GM21381 (cell line): Measurements from ENCODE around the gene ZNF615.
"Not testable (repeated sequence)": the region's sequence is repeated elsewhere in the genome, so short reads cannot be mapped to it uniquely, and the experiment has no call there.

Experiments used
- ATAC-seq: cut with Tn5 transposase; IDR thresholded peaks from one replicate; pipeline ENCODE4 v1.9.1; 2021; ENCODE audit warnings: mild to moderate bottlenecking, moderate library complexity; ENCODE audit not compliant: unreplicated experiment

ZNF615 gene

DNA sequence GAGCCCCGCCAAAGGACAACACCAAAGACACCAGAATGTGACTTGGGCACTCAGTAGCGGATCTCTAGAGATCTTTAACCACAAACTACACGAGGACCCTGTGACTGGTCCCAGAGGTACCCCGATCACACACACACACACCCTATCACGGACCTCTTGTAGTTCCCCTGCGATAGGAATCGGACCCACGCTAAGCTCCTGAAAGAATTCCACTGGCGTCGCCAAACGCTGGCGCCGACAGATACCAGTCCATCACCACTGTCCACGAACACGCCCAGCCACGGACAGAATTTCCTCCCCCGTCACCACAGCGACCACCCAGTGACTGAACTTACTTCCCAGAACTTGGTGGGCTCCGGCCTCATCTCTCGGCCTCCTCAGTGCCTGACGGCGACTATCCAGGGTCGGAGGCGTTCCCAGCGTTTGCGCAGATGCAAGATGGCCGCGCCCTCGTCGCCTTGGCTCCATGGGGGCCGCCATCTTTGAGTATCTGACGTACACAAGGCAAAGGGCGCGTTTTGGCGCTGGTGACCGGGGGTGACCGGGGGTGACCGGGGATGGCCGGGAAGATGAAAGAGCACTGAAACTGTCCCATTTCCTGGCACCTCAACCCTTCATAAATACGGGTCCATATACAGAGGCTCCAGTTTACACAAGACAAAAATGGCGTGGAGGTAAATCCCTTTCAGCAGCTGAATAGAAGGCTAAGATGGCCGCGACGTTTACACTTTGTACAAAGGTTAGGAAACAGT lies at the start of gene ZNF615:
TSS of gene ZNF615 (minus strand) at position 406 of the 752 bp plus-strand sequence. CDS start 4,500 bp downstream, outside the sequence.
- peak; percentile 91 for ATAC-seq

DNA sequence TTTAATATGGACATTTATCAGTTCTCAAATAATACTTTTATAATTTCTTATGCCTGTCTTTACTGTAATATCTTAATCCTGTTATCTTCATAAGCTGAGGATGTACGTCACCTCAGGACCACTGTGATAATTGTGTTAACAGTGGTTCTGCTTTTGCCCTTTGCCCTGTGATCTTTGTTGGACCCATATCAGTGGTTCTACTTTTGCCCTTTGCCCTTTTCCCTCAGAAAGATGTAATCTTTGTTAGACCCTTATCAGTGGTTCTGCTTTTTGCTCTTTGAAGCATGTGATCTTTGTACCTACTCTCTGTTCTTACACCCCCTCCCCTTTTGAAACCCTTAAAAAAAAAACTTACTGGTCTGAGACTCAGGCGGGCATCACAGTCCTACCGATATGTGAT lies 48.5 kb upstream of the ZNF615 start:
- not testable (repeated sequence) for ATAC-seq

DNA sequence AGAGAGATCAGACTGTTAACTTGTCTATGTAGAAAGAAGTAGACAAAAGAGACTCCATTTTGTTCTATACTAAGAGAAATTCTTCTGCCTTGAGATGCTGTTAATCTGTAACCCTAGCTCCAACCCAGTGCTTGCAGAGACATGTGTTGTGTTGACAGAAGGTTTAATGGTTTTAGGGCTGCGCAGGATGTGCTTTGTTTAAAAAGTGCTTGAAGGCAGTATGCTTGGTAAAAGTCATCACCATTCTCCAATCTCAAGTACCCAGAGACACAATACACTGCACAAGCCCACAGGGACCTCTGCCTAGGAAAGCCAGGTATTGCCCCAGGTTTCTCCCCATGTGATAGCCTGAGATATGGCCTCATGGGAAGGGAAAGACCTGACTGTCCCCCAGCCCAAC lies 43.7 kb upstream of the ZNF615 start:
- not testable (repeated sequence) for ATAC-seq

- ATAC-seq: peak; percentile 88
These were observed 40.8 kb upstream of the ZNF615 start, which contains the start of gene ZNF432 for GRCh38 chr19:52048555-52049501. Gene ZNF432, minus strand, starts transcription at chr19:52048838. Its CDS starts 1,970 bp downstream, at chr19:52046868.

- no peak for ATAC-seq
These were observed 31.2 kb upstream of the ZNF615 start for GRCh38 chr19:52039169-52039568.

DNA sequence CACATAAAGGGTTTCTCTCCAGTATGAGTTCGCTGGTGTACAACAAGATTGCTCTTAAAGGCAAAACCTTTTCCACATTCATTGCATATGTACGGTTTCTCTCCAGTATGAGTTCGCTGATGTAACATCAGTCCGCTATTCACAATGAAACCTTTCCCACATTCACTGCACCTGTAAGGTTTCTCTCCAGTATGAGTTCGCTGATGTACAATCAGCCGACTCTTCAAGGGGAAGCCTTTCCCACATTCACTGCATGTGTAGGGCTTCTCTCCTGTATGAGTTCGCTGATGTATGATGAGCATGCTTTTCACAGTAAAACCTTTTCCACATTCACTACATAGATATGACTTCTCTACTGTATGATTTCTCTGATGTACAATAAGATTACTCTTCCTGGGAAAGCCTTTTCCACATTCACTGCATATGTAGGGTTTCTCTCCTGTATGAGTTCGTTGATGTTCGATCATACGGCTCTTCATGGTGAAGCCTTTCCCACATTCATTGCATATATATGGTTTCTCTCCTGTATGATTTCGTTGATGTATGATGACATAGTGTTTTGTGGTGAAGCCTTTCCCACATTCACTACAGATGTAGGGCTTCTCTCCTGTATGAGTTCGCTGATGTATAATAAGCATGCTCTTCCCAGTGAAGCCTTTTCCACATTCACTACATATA lies 26.2 kb upstream of the ZNF615 start:
- no peak for ATAC-seq

DNA sequence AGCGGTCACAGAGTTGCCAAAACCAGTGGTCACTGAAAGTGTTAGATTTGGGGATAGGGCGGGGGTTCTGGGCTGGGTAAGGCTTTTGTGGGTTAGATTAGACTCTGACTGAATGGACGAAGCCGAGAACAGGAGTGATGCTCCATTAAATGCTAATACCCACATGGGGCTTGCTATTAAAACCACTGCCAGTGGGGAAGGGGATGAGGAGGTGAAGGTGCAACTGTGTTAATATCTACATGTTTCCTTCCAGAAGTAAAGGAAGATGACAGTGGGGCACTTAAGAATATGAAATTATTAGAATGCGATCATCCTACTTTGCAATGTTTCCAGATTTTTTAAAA lies 20.7 kb upstream of the ZNF615 start:
- ATAC-seq: peak; percentile 21

GRCh38 chr19:52028027-52028779 lies 20.2 kb upstream of the ZNF615 start, which contains the start of gene ZNF614:
Gene ZNF614, minus strand, starts transcription at chr19:52028379. Its CDS starts 2,634 bp downstream, at chr19:52025745.
- peak; percentile 92 for ATAC-seq

DNA sequence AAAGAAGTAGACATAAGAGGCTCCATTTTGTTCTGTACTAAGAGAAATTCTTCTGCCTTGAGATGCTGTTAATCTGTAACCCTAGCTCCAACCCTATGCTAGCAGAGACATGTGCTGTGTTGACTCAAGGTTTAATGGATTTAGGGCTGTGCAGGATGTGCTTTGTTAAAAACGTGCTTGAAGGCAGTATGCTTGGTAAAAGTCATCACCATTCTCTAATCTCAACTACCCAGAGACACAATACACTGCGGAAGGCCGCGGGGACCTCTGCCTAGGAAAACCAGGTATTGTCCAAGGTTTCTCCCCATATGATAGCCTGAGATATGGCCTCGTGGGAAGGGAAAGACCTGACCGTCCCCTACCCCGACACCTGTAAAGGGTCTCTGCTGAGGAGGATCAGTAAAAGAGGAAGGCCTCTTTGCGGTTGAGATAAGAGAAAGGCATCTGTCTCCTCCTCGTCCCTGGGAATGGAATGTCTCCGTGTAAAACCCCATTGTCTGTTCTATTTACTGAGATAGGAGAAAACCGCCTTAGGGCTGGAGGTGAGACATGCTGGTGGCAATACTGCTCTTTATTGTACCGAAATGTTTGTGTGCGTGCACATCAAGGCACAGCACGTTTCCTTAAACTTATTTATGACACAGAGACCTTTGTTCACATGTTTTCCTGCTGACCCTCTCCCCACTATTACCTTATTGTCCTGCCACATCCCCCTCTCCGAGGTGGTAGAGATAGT lies 18.4 kb upstream of the ZNF615 start:
- ATAC-seq: not testable (repeated sequence)

DNA sequence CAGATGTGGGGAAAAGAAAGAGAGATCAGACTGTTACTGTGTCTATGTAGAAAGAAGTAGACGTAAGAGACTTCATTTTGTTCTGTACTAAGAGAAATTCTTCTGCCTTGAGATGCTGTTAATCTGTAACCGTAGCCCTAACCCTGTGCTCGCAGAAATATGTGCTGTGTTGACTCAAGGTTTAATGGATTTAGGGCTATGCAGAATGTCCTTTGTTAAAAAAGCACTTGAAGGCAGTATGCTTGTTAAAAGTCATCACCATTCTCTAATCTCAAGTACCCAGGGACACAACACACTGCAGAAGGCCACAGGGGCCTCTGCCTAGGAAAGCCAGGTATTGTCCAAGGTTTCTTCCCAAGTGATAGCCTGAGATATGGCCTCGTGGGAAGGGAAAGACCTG lies 16.5 kb upstream of the ZNF615 start:
- ATAC-seq: not testable (repeated sequence)

DNA sequence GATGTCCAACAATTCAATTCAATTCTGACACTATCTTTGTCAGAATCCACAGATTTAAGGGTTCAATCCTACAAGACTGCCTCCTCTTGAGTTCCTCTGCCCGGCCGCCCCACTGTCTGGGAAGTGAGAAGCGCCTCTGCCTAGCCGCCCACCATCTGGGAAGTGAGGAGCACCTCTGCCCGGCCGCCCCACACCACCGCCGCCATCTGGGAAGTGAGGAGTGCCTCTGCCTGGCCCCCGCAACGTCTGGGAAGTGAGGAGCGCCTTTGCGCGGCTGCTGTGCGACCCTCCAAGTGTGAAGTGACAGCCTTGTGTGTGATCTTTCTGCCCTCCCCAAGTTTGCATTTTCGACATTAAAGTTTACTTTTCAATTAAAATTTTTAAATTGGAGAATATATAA lies 14.2 kb upstream of the ZNF615 start:
- ATAC-seq: no peak

GRCh38 chr19:52020506-52020905 lies 12.5 kb upstream of the ZNF615 start:
- ATAC-seq: no peak

- no peak for ATAC-seq
These were observed 2.7 kb upstream of the ZNF615 start for GRCh38 chr19:52010674-52011073.

DNA sequence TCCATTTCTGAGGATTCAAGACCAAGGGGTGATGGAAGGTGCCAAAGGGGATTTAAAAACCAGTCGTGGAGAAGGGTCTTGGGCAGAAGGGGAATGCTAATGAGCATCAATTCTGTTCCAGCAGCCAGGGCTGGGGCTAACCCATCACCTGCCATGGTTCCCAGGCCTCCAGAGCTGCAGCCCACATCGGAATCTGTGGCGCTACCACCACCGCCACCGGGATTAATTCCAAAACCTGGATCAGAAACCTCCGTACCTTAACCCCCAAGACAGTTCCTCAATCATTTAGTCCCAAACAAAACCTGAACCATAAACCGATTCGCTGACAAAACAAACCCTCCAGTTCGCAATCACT lies 583 bp downstream of the ZNF615 start:
- ATAC-seq: no peak

GRCh38 chr19:51994048-51994644 lies 13.9 kb downstream of the ZNF615 start:
- no peak for ATAC-seq

GRCh38 chr19:51993422-51993821 lies 14.6 kb downstream of the ZNF615 start:
- no peak for ATAC-seq

DNA sequence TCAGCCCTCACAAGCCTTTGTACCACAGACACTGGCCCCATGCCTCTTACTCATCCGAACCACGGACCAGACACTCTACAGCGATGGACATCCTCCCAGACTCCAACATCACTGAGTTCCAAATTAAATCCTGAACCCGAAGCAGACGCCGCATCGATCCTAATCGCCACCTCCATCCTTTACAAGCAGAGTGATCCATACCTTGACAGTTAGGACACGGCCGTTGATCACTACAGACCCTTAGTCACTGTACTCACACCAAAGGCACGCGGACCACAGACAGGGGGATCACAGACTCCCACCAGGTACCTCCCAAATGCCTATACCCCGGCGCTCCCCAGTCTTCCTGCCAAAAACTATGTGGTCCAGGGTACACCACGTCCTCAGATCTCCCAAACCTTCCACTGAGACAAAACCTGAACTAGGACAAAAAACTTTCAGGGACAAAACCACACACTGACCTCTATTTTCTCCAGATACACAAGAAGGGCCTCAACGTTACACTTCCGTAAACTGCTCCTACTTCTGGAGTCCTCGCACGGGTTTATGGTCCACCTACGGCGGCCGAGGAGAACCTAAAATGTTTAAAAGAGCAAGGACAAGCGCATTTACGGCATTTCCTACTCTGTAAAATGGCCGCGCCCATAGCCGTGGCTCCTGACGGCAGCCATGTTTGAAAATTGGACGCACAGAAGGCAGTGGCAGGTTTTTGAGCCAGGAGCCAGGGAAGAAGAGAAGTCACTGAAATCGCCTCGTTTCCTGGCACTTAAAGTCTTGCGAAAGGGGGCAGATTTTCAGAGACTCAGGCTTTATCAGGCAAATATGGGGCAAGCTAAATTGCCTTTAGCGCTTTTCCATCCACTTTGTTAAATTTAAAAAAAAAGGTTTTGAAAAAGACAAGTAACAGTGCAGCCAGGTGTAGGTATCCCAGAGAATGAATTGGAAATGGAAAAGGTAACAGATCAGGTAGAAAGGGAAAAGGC lies 21.4 kb downstream of the ZNF615 start, which contains the start of gene ZNF350:
TSS of gene ZNF350 (minus strand) at position 532 of the 983 bp plus-strand sequence. CDS start 12,480 bp downstream, outside the sequence.
- peak; percentile 90 for ATAC-seq

DNA sequence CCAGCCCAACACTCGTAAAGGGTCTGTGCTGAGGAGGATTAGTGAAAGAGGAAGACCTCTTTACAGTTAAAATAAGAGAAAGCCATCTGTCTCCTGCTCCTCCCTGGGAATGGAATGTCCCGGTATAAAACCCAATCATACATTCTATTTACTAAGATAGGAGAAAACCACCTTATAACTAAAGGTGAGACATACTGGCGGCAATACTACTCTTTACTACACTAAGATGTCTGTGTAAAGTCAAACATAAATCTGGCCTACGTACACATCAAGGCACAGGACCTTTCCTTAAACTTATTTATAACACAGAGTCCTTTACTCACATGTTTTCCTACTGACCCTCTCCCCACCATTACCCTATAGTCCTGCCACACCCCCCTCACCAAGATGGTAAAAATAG lies 24.6 kb downstream of the ZNF615 start:
- no peak for ATAC-seq
